ENCODE results near the gene NEDD9.
A peak's percentile ranks its signal among the peaks of the same experiment; 100 is the strongest.

The NEDD9 gene

GRCh38 chr6:11262242-11262641 is 29.8 kb upstream of the NEDD9 start:
- no peaks in the 10 kb centered on the region for H3K27me3 ChIP-seq (ENCODE audit: control insufficient read depth, insufficient read depth, low read length)
- no peaks in the 10 kb centered on the region for H3K36me3 ChIP-seq (ENCODE audit: control insufficient read depth, insufficient read depth, low read length)
- H2AFZ ChIP-seq = no peak overlapping the region
- no peak overlapping the region for H3K4me3 ChIP-seq (ENCODE audit: low read depth, low read length)
- no peaks in the 10 kb centered on the region for H3K79me2 ChIP-seq
- TF ChIP-seq, protein P1, sequence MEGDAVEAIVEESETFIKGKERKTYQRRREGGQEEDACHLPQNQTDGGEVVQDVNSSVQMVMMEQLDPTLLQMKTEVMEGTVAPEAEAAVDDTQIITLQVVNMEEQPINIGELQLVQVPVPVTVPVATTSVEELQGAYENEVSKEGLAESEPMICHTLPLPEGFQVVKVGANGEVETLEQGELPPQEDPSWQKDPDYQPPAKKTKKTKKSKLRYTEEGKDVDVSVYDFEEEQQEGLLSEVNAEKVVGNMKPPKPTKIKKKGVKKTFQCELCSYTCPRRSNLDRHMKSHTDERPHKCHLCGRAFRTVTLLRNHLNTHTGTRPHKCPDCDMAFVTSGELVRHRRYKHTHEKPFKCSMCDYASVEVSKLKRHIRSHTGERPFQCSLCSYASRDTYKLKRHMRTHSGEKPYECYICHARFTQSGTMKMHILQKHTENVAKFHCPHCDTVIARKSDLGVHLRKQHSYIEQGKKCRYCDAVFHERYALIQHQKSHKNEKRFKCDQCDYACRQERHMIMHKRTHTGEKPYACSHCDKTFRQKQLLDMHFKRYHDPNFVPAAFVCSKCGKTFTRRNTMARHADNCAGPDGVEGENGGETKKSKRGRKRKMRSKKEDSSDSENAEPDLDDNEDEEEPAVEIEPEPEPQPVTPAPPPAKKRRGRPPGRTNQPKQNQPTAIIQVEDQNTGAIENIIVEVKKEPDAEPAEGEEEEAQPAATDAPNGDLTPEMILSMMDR (IDR thresholded peaks at IDR 0.05) = no peak
- no peak overlapping the region for H3K4me2 ChIP-seq (ENCODE audit: low read length)
- H3K4me1 ChIP-seq = peaks cover 30% of the 10 kb centered on the region
- H3K27ac ChIP-seq = no peak overlapping the region
- H3K9ac ChIP-seq = no peak overlapping the region
- no peaks in the 10 kb centered on the region for H3K9me3 ChIP-seq (ENCODE audit: control insufficient read depth, low read length)

- TF ChIP-seq, protein P1 (IDR thresholded peaks at IDR 0.05) = no peak
- peaks cover 32% of the 10 kb centered on the region for H3K4me1 ChIP-seq
- no peak overlapping the region for H2AFZ ChIP-seq
- no peaks in the 10 kb centered on the region for H3K36me3 ChIP-seq (ENCODE audit: control insufficient read depth, insufficient read depth, low read length)
- no peaks in the 10 kb centered on the region for H3K27me3 ChIP-seq (ENCODE audit: control insufficient read depth, insufficient read depth, low read length)
- no peak overlapping the region for H3K9ac ChIP-seq
- no peak overlapping the region for H3K4me3 ChIP-seq (ENCODE audit: low read depth, low read length)
- no peak overlapping the region for H3K27ac ChIP-seq
- no peaks in the 10 kb centered on the region for H3K9me3 ChIP-seq (ENCODE audit: control insufficient read depth, low read length)
- no peak overlapping the region for H3K4me2 ChIP-seq (ENCODE audit: low read length)
- H3K79me2 ChIP-seq = no peaks in the 10 kb centered on the region
Observed at GRCh38 chr6:11260249-11261038, 28.0 kb upstream of the NEDD9 start.

DNA sequence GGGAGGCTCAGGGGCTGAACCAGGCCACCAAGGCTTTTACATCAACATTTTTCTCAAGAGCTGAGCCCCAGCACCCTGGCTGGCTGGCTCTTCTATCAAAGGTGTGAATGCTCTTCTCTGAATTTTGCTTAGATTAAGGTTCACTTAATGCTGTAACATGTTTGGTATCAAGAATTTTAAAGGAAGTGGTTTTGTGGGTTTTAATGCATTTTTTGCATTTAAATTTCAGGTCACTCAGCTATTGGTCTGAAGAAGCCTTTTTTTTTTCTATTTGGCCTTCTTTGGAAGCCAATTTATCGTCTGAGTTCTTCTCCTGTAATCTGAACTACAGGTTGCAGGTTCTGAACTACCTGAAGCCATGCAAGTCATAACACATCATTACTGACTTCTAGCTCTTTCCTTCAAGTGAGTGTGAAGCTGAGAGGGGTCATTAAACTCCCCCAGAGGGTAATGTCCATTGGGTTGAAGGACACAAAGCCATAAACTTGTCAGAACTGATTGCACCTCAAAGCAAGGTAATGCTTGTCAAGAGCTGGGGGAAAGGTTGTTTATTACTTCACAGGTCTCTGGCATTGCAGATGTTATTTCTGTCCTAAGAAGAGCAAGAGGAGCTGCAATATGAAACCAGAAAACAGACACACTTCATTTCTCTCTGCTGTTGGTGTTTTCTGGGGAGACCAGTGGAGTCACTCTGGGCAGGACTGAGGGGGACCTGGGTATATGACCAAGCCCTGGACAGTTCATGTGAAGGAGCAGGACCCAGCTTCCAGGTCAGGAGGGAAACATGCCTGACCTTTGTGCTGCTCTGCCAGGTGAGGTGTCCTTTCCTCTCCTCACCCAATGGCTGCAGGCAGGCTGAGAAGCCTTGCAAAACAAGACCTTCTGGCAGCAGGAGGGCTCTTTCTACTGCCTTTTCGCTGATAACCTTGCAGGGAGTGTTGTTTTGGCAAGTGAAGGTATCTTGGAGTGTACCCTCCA is 26.1 kb upstream of the NEDD9 start:
- Histone ChIP-seq H3K9ac (no peak overlapping the region), H3K27ac (peak overlapping the region; percentile 64), H3K27me3 (ENCODE audit: control insufficient read depth, insufficient read depth, low read length) (no peaks in the 10 kb centered on the region), H3K36me3 (ENCODE audit: control insufficient read depth, insufficient read depth, low read length) (no peaks in the 10 kb centered on the region), H3K4me2 (ENCODE audit: low read length) (peak overlapping the region; percentile 5), H3K4me1 (peaks cover 30% of the 10 kb centered on the region), H3K79me2 (no peaks in the 10 kb centered on the region), H3K9me3 (ENCODE audit: control insufficient read depth, low read length) (no peaks in the 10 kb centered on the region), H3K4me3 (ENCODE audit: low read depth, low read length) (no peak overlapping the region), H2AFZ (peak overlapping the region; percentile 74)
- TF ChIP-seq, protein P1 (IDR thresholded peaks at IDR 0.05) = no peak

DNA sequence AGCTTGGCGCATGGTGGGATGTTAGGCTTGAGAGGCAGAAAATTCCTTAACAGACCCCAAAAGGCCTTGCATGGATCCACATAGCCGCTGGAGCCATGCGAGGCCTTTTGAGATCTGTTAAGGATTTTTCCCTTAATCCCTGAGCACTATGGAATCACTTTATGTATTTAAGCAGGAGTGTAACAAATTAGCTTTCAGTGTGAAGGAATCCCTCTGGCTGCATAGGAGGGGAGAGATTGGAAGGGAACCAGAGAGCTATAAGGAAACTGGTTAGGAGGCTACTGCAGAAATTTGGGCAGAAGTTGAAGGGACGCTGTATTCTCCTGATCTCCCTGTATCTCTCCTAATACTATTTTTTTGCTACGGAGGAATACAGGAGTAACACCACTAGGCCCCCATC is 23.1 kb upstream of the NEDD9 start:
- Histone ChIP-seq H2AFZ (no peak overlapping the region), H3K27me3 (ENCODE audit: control insufficient read depth, insufficient read depth, low read length) (no peaks in the 10 kb centered on the region), H3K9me3 (ENCODE audit: control insufficient read depth, low read length) (no peaks in the 10 kb centered on the region), H3K9ac (no peak overlapping the region), H3K4me1 (peaks cover 38% of the 10 kb centered on the region), H3K36me3 (ENCODE audit: control insufficient read depth, insufficient read depth, low read length) (no peaks in the 10 kb centered on the region), H3K4me3 (ENCODE audit: low read depth, low read length) (no peak overlapping the region), H3K4me2 (ENCODE audit: low read length) (no peak overlapping the region), H3K79me2 (no peaks in the 10 kb centered on the region), H3K27ac (no peak overlapping the region)
- TF ChIP-seq, protein P1 (IDR thresholded peaks at IDR 0.05) = no peak

All from parathyroid adenoma (tissue), 2 donors.